Lower leg skin (tissue), 3 donors: ENCODE measurements around the gene RASSF3.

ENCODE experiments used
- CTCF ChIP-seq, 3 donors: fragments of 450-650 bp; IDR thresholded peaks; one replicate each; pipeline ENCODE4 v1.5.1; 2016; ENCODE audit warnings: antibody characterized with exemption in 3 of 3, mild to moderate bottlenecking in 3 of 3, moderate library complexity in 2 of 3
- POLR2A ChIP-seq, 2 donors: fragments of 450-650 bp; IDR thresholded peaks; one replicate each; pipeline ENCODE4 v1.6.1; 2016 to 2017; ENCODE audit warnings: antibody characterized with exemption in 2 of 2, mild to moderate bottlenecking in 1 of 2, moderate library complexity in 1 of 2

GRCh38 chr12:64680235-64680634, 69.9 kb downstream of the RASSF3 start:
- TF ChIP-seq CTCF (IDR thresholded peaks at IDR 0.05) (no peak), POLR2A (IDR thresholded peaks at IDR 0.05) (no peak)
